IMR-90 (cell line): Measurements from ENCODE around the gene MAPK13. TPM values are rescaled to one million over a fixed set of nuclear protein-coding genes. Genes with fewer than 3 reads are reported as not detected.

ENCODE experiments used
- ATAC-seq: fragments of 200-7000 bp; cut with Tn5 transposase; 2 replicates; pipeline ENCODE4 v1.9.1; 2020; ENCODE audit warnings: low read depth, mild to moderate bottlenecking, moderate library complexity
- BruUV-seq: library from RNA; stranded (reverse); fragments of 400-500 nt; replicated peaks from 2 replicates; lab custom pipeline; 2021; lab: Mats Ljungman, UMichigan
- CTCF ChIA-PET: fragments of 300-600 bp; formaldehyde crosslinking; extraction: SDS; loops from one replicate; lab custom pipeline; 2021; ENCODE audit warnings: antibody characterized with exemption; lab: Yijun Ruan, JAX
- POLR2A ChIA-PET: fragments of 300-600 bp; sonication (Branson Sonifier 250); formaldehyde crosslinking; loops from one replicate; lab custom pipeline; 2022; ENCODE audit warnings: antibody characterized with exemption; ENCODE audit not compliant: unreplicated experiment; lab: Charles Lee
- DNase-seq: peaks from one replicate; pipeline ENCODE4 v3.0.0; 2013
- H2AFZ ChIP-seq: replicated peaks from 2 replicates; pipeline ENCODE3; 2013; ENCODE audit warnings: low read length, mild to moderate bottlenecking; ENCODE audit not compliant: poor library complexity
- H2AK5ac ChIP-seq: 2 replicates; pipeline ENCODE4 v1.6.1; 2013; ENCODE audit warnings: low read depth, low read length, inconsistent platforms
- H2AK9ac ChIP-seq: replicated peaks from 2 replicates; pipeline ENCODE3; 2013; ENCODE audit warnings: mild to moderate bottlenecking, low read depth, low read length, moderate library complexity; ENCODE audit not compliant: poor library complexity
- H2BK120ac ChIP-seq: 2 replicates; pipeline ENCODE4 v1.6.1; 2013; ENCODE audit warnings: low read depth, low read length, inconsistent platforms
- H2BK15ac ChIP-seq: 3 replicates; pipeline ENCODE4 v1.6.1; 2013; ENCODE audit warnings: low read depth, low read length, inconsistent platforms
- H2BK20ac ChIP-seq: 2 replicates; pipeline ENCODE4 v1.6.1; 2013; ENCODE audit warnings: low read depth, mild to moderate bottlenecking, inconsistent platforms, low read length, moderate library complexity
- H2BK5ac ChIP-seq: 2 replicates; pipeline ENCODE4 v1.6.1; 2013; ENCODE audit warnings: mild to moderate bottlenecking, low read depth, low read length, inconsistent platforms; ENCODE audit not compliant: poor library complexity, severe bottlenecking
- H3K14ac ChIP-seq: replicated peaks from 2 replicates; pipeline ENCODE4 v1.6.1; 2013; ENCODE audit warnings: low read depth, low read length, inconsistent platforms
- H3K18ac ChIP-seq: 2 replicates; pipeline ENCODE4 v1.6.1; 2013; ENCODE audit warnings: low read depth, low read length, control low read depth
- H3K23ac ChIP-seq: 2 replicates; pipeline ENCODE4 v1.6.1; 2013; ENCODE audit warnings: low read depth, low read length, inconsistent platforms
- H3K27ac ChIP-seq: 2 replicates; pipeline ENCODE4 v1.5.1; 2013; ENCODE audit warnings: mild to moderate bottlenecking, control low read depth, low read length; ENCODE audit not compliant: insufficient read depth
- H3K27me3 ChIP-seq: 2 replicates; pipeline ENCODE4 v1.6.1; 2013; ENCODE audit warnings: low read length; ENCODE audit not compliant: control insufficient read depth, insufficient read depth
- H3K36me3 ChIP-seq: 2 replicates; pipeline ENCODE4 v1.6.1; 2013; ENCODE audit warnings: low read length, mixed read lengths; ENCODE audit not compliant: control insufficient read depth, insufficient read depth
- H3K4ac ChIP-seq: 2 replicates; pipeline ENCODE4 v1.6.1; 2013; ENCODE audit warnings: low read depth, low read length, inconsistent platforms
- H3K4me1 ChIP-seq: 2 replicates; pipeline ENCODE4 v1.6.1; 2013; ENCODE audit warnings: low read length, mixed read lengths; ENCODE audit not compliant: control insufficient read depth, insufficient read depth
- H3K4me2 ChIP-seq: 2 replicates; pipeline ENCODE4 v1.6.1; 2013; ENCODE audit warnings: low read depth, mild to moderate bottlenecking, control low read depth, low read length, moderate library complexity
- H3K4me3 ChIP-seq: 2 replicates; pipeline ENCODE4 v1.5.1; 2013; ENCODE audit warnings: low read depth, mild to moderate bottlenecking, control low read depth, low read length, moderate library complexity; ENCODE audit not compliant: insufficient read depth
- H3K56ac ChIP-seq: 2 replicates; pipeline ENCODE4 v1.6.1; 2013; ENCODE audit warnings: low read length, inconsistent platforms; ENCODE audit not compliant: insufficient read depth; ENCODE audit errors: extremely low read depth
- H3K79me1 ChIP-seq, 2 experiments: 2 replicates each; pipeline ENCODE4 v1.6.1; 2013; ENCODE audit warnings: low read length in 2 of 2, inconsistent platforms in 1 of 2, low read depth in 1 of 2
- H3K9ac ChIP-seq: 2 replicates; pipeline ENCODE4 v1.6.1; 2013; ENCODE audit warnings: low read depth, low read length, control low read depth
- H3K9me1 ChIP-seq: 2 replicates; pipeline ENCODE4 v1.6.1; 2013; ENCODE audit warnings: low read length, inconsistent platforms; ENCODE audit not compliant: insufficient read depth
- H3K9me3 ChIP-seq: 2 replicates; pipeline ENCODE4 v1.6.1; 2013; ENCODE audit warnings: low read length; ENCODE audit not compliant: control insufficient read depth, insufficient read depth
- H4K20me1 ChIP-seq: 2 replicates; pipeline ENCODE4 v1.6.1; 2013; ENCODE audit warnings: low read length, inconsistent platforms; ENCODE audit not compliant: insufficient read depth
- H4K5ac ChIP-seq: 2 replicates; pipeline ENCODE4 v1.6.1; 2013; ENCODE audit warnings: mild to moderate bottlenecking, low read depth, low read length, control low read depth
- H4K8ac ChIP-seq, 2 experiments: 2 replicates each; pipeline ENCODE4 v1.6.1; 2013; ENCODE audit warnings: low read depth in 2 of 2, low read length in 2 of 2, control low read depth in 1 of 2, inconsistent platforms in 1 of 2
- H4K91ac ChIP-seq: 2 replicates; pipeline ENCODE4 v1.6.1; 2013; ENCODE audit warnings: low read depth, low read length, inconsistent platforms; ENCODE audit not compliant: insufficient read depth
- BHLHE40 ChIP-seq: fragments of 150-350 bp; IDR thresholded peaks from 2 replicates; pipeline ENCODE4 v1.6.1; 2016; ENCODE audit warnings: mild to moderate bottlenecking, low read depth, low read length
- CEBPB ChIP-seq: IDR thresholded peaks from 2 replicates; pipeline ENCODE4 v1.6.1; 2012; ENCODE audit warnings: low read depth, low read length, improper control_type of control experiment
- CHD1 ChIP-seq: IDR thresholded peaks from 2 replicates; pipeline ENCODE4 v1.6.1; 2012; ENCODE audit warnings: low read depth, low read length, improper control_type of control experiment
- CTCF ChIP-seq: conservative IDR thresholded peaks from 2 replicates; pipeline ENCODE4 v1.5.1; 2012; ENCODE audit warnings: mild to moderate bottlenecking, low read depth, low read length, improper control_type of control experiment
- ELK1 ChIP-seq: fragments of 150-350 bp; IDR thresholded peaks from 2 replicates; pipeline ENCODE4 v1.6.1; 2016; ENCODE audit warnings: low read depth, mild to moderate bottlenecking, low read length, moderate library complexity, borderline replicate concordance
- FOS ChIP-seq: fragments of 150-350 bp; IDR thresholded peaks from 2 replicates; pipeline ENCODE4 v1.6.1; 2016; ENCODE audit warnings: low read depth, low read length
- MAFK ChIP-seq: IDR thresholded peaks from 2 replicates; pipeline ENCODE4 v1.6.1; 2012; ENCODE audit warnings: low read depth, low read length, improper control_type of control experiment
- MAZ ChIP-seq: IDR thresholded peaks from 2 replicates; pipeline ENCODE4 v1.6.1; 2012; ENCODE audit warnings: low read depth, mild to moderate bottlenecking, low read length, improper control_type of control experiment, moderate library complexity, borderline replicate concordance
- MXI1 ChIP-seq: IDR thresholded peaks from 2 replicates; pipeline ENCODE4 v1.6.1; 2012; ENCODE audit warnings: low read depth, mild to moderate bottlenecking, low read length, moderate library complexity, borderline replicate concordance
- NFE2L2 ChIP-seq: fragments of 150-350 bp; IDR thresholded peaks from 2 replicates; pipeline ENCODE4 v1.6.1; 2016; ENCODE audit warnings: low read depth, mild to moderate bottlenecking, low read length
- POLR2A ChIP-seq: IDR thresholded peaks from 2 replicates; pipeline ENCODE4 v1.6.1; 2012; ENCODE audit warnings: mild to moderate bottlenecking, low read depth, low read length
- RAD21 ChIP-seq: IDR thresholded peaks from 2 replicates; pipeline ENCODE4 v1.6.1; 2012; ENCODE audit warnings: low read length, improper control_type of control experiment
- RCOR1 ChIP-seq: IDR thresholded peaks from 2 replicates; pipeline ENCODE4 v1.6.1; 2012; ENCODE audit warnings: mild to moderate bottlenecking, low read length, improper control_type of control experiment; ENCODE audit not compliant: insufficient replicate concordance
- RFX5 ChIP-seq: IDR thresholded peaks from 2 replicates; pipeline ENCODE4 v1.8.0; 2012; ENCODE audit warnings: low read depth, mild to moderate bottlenecking, low read length, moderate library complexity
- SMC3 ChIP-seq: fragments of 150-350 bp; IDR thresholded peaks from 2 replicates; pipeline ENCODE4 v1.6.1; 2016; ENCODE audit warnings: low read depth, mild to moderate bottlenecking, antibody characterized with exemption, low read length, moderate library complexity
- USF2 ChIP-seq: fragments of 150-350 bp; IDR thresholded peaks from 2 replicates; pipeline ENCODE4 v1.6.1; 2017; ENCODE audit warnings: mild to moderate bottlenecking, antibody characterized with exemption, low read length, low read depth
- WGBS, 2 experiments: methylation state at CpG; one replicate each; pipeline versions ENCODE4 v1.1.5 to v1.1.7; 2013; ENCODE audit warnings: missing lambda C conversion rate in 2 of 2; ENCODE audit not compliant: insufficient read length in 1 of 2; ENCODE audit errors: extremely low coverage in 2 of 2; 5-methylcytosine and 5-hydroxymethylcytosine counted together
- dilution Hi-C: fragments of 300-500 bp; cut with HindIII; formaldehyde crosslinking; loops from one replicate; pipeline ENCODE4 v1.14.3; 2018; ENCODE audit warnings: low sequenced_read_pairs; ENCODE audit not compliant: unreplicated experiment
- in situ Hi-C: fragments of 300-500 bp; cut with MboI; formaldehyde crosslinking; loops from 3 replicates; pipeline ENCODE4 v1.14.3; 2019; ENCODE audit warnings: low sequenced_read_pairs, inconsistent platforms, mixed read lengths
- intact Hi-C: fragments of 100-400 bp; cut with micrococcal nuclease; formaldehyde crosslinking; loops from 2 replicates; pipeline ENCODE4 v1.10.0; 2022
- polyA plus RNA-seq, 3 experiments: library from polyadenylated mRNA; depleted of rRNA; stranded (reverse); fragments of >200 nt; gene quantifications; 2 replicates each; pipeline ENCODE4 v1.2.3, GENCODE V29; 2012; ENCODE audit warnings: low replicate concordance in 1 of 3
- total RNA-seq: library from RNA; depleted of rRNA; stranded (reverse); fragments of >200 nt; gene quantifications from 2 replicates; pipeline ENCODE4 v1.2.3, GENCODE V29; 2012

Gene MAPK13
- total and polyA plus RNA-seq, 2 of the 4 experiments (the other 2 are of a cell fraction) = 2.0 to 2.9 TPM

- intact Hi-C loops = no loop called here
- peak overlapping the region; percentile 95 for H2BK120ac ChIP-seq
- H3K14ac ChIP-seq = peak overlapping the region; percentile 91; the same call in 1 of the 2 replicates
- H3K18ac ChIP-seq = no peak overlapping the region
- H4K8ac ChIP-seq = peak overlapping the region in 1 of 2 experiments; percentile 47; a peak in 1 of 4 replicates
- H3K4me1 ChIP-seq = peaks cover 28% of the 10 kb centered on the region
- ATAC-seq (no peak), DNase-seq (no peak)
- H3K4ac ChIP-seq = peak overlapping the region; percentile 97
- TF ChIP-seq USF2 = no peak
- TF ChIP-seq POLR2A = no peak
- TF ChIP-seq MAFK = no peak
- TF ChIP-seq MAZ = no peak
- TF ChIP-seq CEBPB = no peak
- no peak for TF ChIP-seq RAD21
- TF ChIP-seq SMC3 = no peak
- no peak for TF ChIP-seq RCOR1
- TF ChIP-seq ELK1 = no peak
- TF ChIP-seq CHD1 = no peak
- no peak for TF ChIP-seq BHLHE40
- TF ChIP-seq RFX5 = no peak
- no peak for TF ChIP-seq CTCF
- no peak for TF ChIP-seq MXI1
- no peak for TF ChIP-seq NFE2L2
- no peak for TF ChIP-seq FOS
- peak overlapping the region; percentile 95 for H2AK5ac ChIP-seq
- POLR2A ChIA-PET = no interaction called here
- no peaks in the 10 kb centered on the region for H3K27me3 ChIP-seq
- no peak overlapping the region for H3K4me2 ChIP-seq
- H3K9ac ChIP-seq = no peak overlapping the region
- H2BK20ac ChIP-seq = peak overlapping the region; percentile 95
- H3K4me3 ChIP-seq = no peak overlapping the region
- H3K36me3 ChIP-seq = no peaks in the 10 kb centered on the region
- H2BK5ac ChIP-seq = peak overlapping the region; percentile 86
- no peak overlapping the region for H3K27ac ChIP-seq
- H3K56ac ChIP-seq = no peak overlapping the region
- H3K9me3 ChIP-seq = no peaks in the 10 kb centered on the region
- H3K23ac ChIP-seq = no peak overlapping the region
- no CpG with 5 or more reads among the region's 2 CpGs for WGBS, 2 experiments
- peak overlapping the region; percentile 79 for H2AFZ ChIP-seq
- peak overlapping the region; percentile 81; the same call in 2 of the 3 replicates for H2BK15ac ChIP-seq
- in situ Hi-C loops = loop anchor here (5.0 kb wide), 1 partner anchor 231 kb away; no protein-coding TSS in a partner anchor
- H3K79me1 ChIP-seq = peaks cover 0 to 18% of the 10 kb centered on the region in 2 experiments; a peak in 1 of 4 replicates
- peak overlapping the region; percentile 17 for H2AK9ac ChIP-seq
- H4K5ac ChIP-seq = no peak overlapping the region
- H3K9me1 ChIP-seq = peaks cover 31% of the 10 kb centered on the region
- dilution Hi-C loops = no loop called here
- CTCF ChIA-PET = interaction anchor here (1.2 kb wide), 1 partner anchor 31 kb away, joined by 3 read pairs; no protein-coding TSS in a partner anchor
- no peaks in the 10 kb centered on the region for H4K20me1 ChIP-seq
- peak overlapping the region; percentile 76; the same call in 1 of the 2 replicates for H4K91ac ChIP-seq
- no TSS peak for BruUV-seq
Measured at GRCh38 chr6:36126121-36126520, 4.2 kb upstream of the MAPK13 start.
